MM.1S (cell line): ENCODE results near the gene ACBD7.

ENCODE experiments used
- DNase-seq: peaks from one replicate; pipeline ENCODE4 v3.0.0-alpha.2; 2015
- H2AFZ ChIP-seq: fragments of 300-600 bp; sonication (generic); 2 replicates; pipeline ENCODE4 v1.6.0; 2016; ENCODE audit warnings: antibody characterized with exemption, low read length
- H3F3A ChIP-seq: fragments of 300-600 bp; sonication (generic); 2 replicates; pipeline ENCODE4 v1.6.1; 2016; ENCODE audit warnings: mild to moderate bottlenecking, antibody characterized with exemption, low read length, moderate library complexity, mixed read lengths; ENCODE audit not compliant: insufficient read depth
- H3K27ac ChIP-seq: fragments of 300-600 bp; sonication (generic); 2 replicates; pipeline ENCODE4 v1.5.1; 2016; ENCODE audit warnings: mild to moderate bottlenecking, low read length
- H3K27me3 ChIP-seq: fragments of 300-600 bp; sonication (generic); replicated peaks from 2 replicates; pipeline ENCODE4 v1.6.0; 2016; ENCODE audit warnings: low read length; ENCODE audit not compliant: insufficient read depth
- H3K36me3 ChIP-seq: fragments of 300-600 bp; sonication (generic); replicated peaks from 2 replicates; pipeline ENCODE4 v1.6.1; 2016; ENCODE audit warnings: mild to moderate bottlenecking, low read length, mixed read lengths; ENCODE audit not compliant: insufficient read depth
- H3K4me1 ChIP-seq: fragments of 300-600 bp; sonication (generic); 2 replicates; pipeline ENCODE4 v1.6.1; 2016; ENCODE audit warnings: low read length, mixed read lengths
- H3K4me2 ChIP-seq: fragments of 300-600 bp; sonication (generic); 2 replicates; pipeline ENCODE4 v1.6.0; 2016; ENCODE audit warnings: low read depth, low read length
- H3K4me3 ChIP-seq: fragments of 300-600 bp; sonication (generic); 2 replicates; pipeline ENCODE4 v1.5.1; 2016; ENCODE audit warnings: low read length, mixed read lengths
- H3K79me2 ChIP-seq: fragments of 300-600 bp; sonication (generic); 2 replicates; pipeline ENCODE4 v1.6.1; 2016; ENCODE audit warnings: mixed run types, low read length, mixed read lengths
- H3K9ac ChIP-seq: fragments of 300-600 bp; sonication (generic); 2 replicates; pipeline ENCODE4 v1.6.1; 2016; ENCODE audit warnings: low read length, mixed read lengths
- H3K9me2 ChIP-seq: fragments of 300-600 bp; sonication (generic); replicated peaks from 2 replicates; pipeline ENCODE4 v1.6.1; 2016; ENCODE audit warnings: mild to moderate bottlenecking, low read length, mixed read lengths; ENCODE audit not compliant: insufficient read depth
- H3K9me3 ChIP-seq: fragments of 300-600 bp; sonication (generic); replicated peaks from 2 replicates; pipeline ENCODE4 v1.6.1; 2016; ENCODE audit warnings: mild to moderate bottlenecking, low read length, mixed read lengths; ENCODE audit not compliant: insufficient read depth
- H4K20me1 ChIP-seq: fragments of 300-600 bp; sonication (generic); 2 replicates; pipeline ENCODE4 v1.6.1; 2016; ENCODE audit warnings: mild to moderate bottlenecking, low read length, moderate library complexity, mixed read lengths; ENCODE audit not compliant: insufficient read depth
- CTCF ChIP-seq: fragments of 300-600 bp; sonication (generic); IDR thresholded peaks from 2 replicates; pipeline ENCODE4 v1.5.1; 2016; ENCODE audit warnings: antibody characterized with exemption, low read length, mixed read lengths
- EZH2 ChIP-seq: fragments of 300-600 bp; sonication (generic); optimal IDR thresholded peaks from 2 replicates; pipeline ENCODE3; 2017; ENCODE audit warnings: low read depth, mild to moderate bottlenecking, antibody characterized with exemption, low read length, mixed read lengths
- EZH2phosphoT487 ChIP-seq: fragments of 300-600 bp; sonication (generic); IDR thresholded peaks from 2 replicates; pipeline ENCODE4 v1.6.1; 2018; ENCODE audit warnings: antibody characterized with exemption, low read length

ACBD7 gene

GRCh38 chr10:15067154-15067553 is 21.4 kb downstream of the ACBD7 start:
- no peaks in the 10 kb centered on the region for H3K4me1 ChIP-seq
- no peaks in the 10 kb centered on the region for H4K20me1 ChIP-seq
- H3K9ac ChIP-seq = no peak overlapping the region
- no peaks in the 10 kb centered on the region for H3K27me3 ChIP-seq
- H3K27ac ChIP-seq = no peak overlapping the region
- H3K9me2 ChIP-seq = no peaks in the 10 kb centered on the region
- no peak overlapping the region for H3K4me2 ChIP-seq
- H3K4me3 ChIP-seq = no peak overlapping the region
- H2AFZ ChIP-seq = no peak overlapping the region
- TF ChIP-seq EZH2phosphoT487 (no peak), CTCF (no peak), EZH2 (no peak)
- H3K79me2 ChIP-seq = no peaks in the 10 kb centered on the region
- no peaks in the 10 kb centered on the region for H3F3A ChIP-seq
- no peaks in the 10 kb centered on the region for H3K36me3 ChIP-seq
- no peaks in the 10 kb centered on the region for H3K9me3 ChIP-seq
- DNase-seq = no peak

- H3K27me3 ChIP-seq = no peaks in the 10 kb centered on the region
- no peaks in the 10 kb centered on the region for H3K9me3 ChIP-seq
- H3K4me1 ChIP-seq = no peaks in the 10 kb centered on the region
These were observed 27.9 kb downstream of the ACBD7 start for GRCh38 chr10:15060638-15061037.

GRCh38 chr10:15059914-15060313 is 28.7 kb downstream of the ACBD7 start:
- no peak for DNase-seq
- Histone ChIP-seq H3K4me3 (no peak overlapping the region), H2AFZ (no peak overlapping the region), H3K4me1 (no peaks in the 10 kb centered on the region), H3K27me3 (no peaks in the 10 kb centered on the region), H3K9me3 (no peaks in the 10 kb centered on the region), H3K36me3 (no peaks in the 10 kb centered on the region), H3K79me2 (no peaks in the 10 kb centered on the region), H3K27ac (no peak overlapping the region), H3K4me2 (no peak overlapping the region), H3F3A (no peaks in the 10 kb centered on the region), H3K9ac (no peak overlapping the region), H3K9me2 (no peaks in the 10 kb centered on the region), H4K20me1 (no peaks in the 10 kb centered on the region)
- TF ChIP-seq EZH2 (no peak), CTCF (no peak), EZH2phosphoT487 (no peak)

More at GRCh38 chr10:15060638-15061037, 27.9 kb downstream of the ACBD7 start:
- Histone ChIP-seq H2AFZ (no peak overlapping the region), H3K36me3 (no peaks in the 10 kb centered on the region), H3K4me2 (no peak overlapping the region), H3K4me3 (no peak overlapping the region), H3K27ac (no peak overlapping the region), H3F3A (no peaks in the 10 kb centered on the region), H3K79me2 (no peaks in the 10 kb centered on the region), H3K9me2 (no peaks in the 10 kb centered on the region), H3K9ac (no peak overlapping the region), H4K20me1 (no peaks in the 10 kb centered on the region)
- TF ChIP-seq EZH2phosphoT487 = no peak
- no peak for TF ChIP-seq EZH2
- no peak for TF ChIP-seq CTCF
- DNase-seq = no peak
